GM06990 (cell line): Measurements from ENCODE around the gene MPP3.

Experiments used
- DNase-seq: peaks from one replicate; pipeline ENCODE4 v3.0.0-alpha.2; 2011; ENCODE audit not compliant: insufficient read length; ENCODE audit errors: extremely low read depth
- H3K27me3 ChIP-seq: replicated peaks from 2 replicates; pipeline ENCODE4 v1.6.0; 2011; ENCODE audit warnings: low read length; ENCODE audit not compliant: control insufficient read depth, insufficient read depth
- H3K36me3 ChIP-seq: 2 replicates; pipeline ENCODE4 v1.5.1; 2011; ENCODE audit warnings: low read length; ENCODE audit not compliant: control insufficient read depth, insufficient read depth
- H3K4me3 ChIP-seq: replicated peaks from 2 replicates; pipeline ENCODE4 v1.5.1; 2011; ENCODE audit warnings: low read depth, mild to moderate bottlenecking, control low read depth, low read length
- TF ChIP-seq, protein P1 (sequence below): IDR thresholded peaks from 2 replicates; pipeline ENCODE4 v1.5.1; 2011; ENCODE audit warnings: low read length, control low read depth, mild to moderate bottlenecking, inconsistent platforms; ENCODE audit not compliant: insufficient read depth, poor library complexity, severe bottlenecking

The MPP3 gene

DNA sequence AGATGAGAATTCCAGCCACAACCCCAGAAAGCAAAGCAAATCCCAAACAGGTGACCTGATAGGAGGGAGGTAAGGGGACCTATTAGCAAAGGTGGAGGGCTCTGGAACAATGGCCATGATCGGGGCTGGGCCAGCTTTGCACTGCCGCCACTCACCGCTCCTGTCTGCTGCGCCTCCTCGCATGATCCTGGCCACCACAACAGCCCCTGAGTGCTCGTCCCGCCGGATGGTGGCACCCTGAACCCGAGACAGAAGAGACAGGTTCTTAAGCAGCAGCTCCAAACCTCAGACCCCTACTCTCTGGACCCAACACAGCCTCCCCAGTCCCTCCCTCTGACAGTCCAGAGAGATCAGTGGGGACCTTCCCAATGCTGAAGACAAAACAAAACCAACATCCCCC is 5.3 kb downstream of the MPP3 start:
- H3K27me3 ChIP-seq = peaks cover 2% of the 10 kb centered on the region
- H3K4me3 ChIP-seq = no peak overlapping the region
- TF ChIP-seq, protein P1, sequence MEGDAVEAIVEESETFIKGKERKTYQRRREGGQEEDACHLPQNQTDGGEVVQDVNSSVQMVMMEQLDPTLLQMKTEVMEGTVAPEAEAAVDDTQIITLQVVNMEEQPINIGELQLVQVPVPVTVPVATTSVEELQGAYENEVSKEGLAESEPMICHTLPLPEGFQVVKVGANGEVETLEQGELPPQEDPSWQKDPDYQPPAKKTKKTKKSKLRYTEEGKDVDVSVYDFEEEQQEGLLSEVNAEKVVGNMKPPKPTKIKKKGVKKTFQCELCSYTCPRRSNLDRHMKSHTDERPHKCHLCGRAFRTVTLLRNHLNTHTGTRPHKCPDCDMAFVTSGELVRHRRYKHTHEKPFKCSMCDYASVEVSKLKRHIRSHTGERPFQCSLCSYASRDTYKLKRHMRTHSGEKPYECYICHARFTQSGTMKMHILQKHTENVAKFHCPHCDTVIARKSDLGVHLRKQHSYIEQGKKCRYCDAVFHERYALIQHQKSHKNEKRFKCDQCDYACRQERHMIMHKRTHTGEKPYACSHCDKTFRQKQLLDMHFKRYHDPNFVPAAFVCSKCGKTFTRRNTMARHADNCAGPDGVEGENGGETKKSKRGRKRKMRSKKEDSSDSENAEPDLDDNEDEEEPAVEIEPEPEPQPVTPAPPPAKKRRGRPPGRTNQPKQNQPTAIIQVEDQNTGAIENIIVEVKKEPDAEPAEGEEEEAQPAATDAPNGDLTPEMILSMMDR = no peak
- no peak for DNase-seq
- no peaks in the 10 kb centered on the region for H3K36me3 ChIP-seq

DNA sequence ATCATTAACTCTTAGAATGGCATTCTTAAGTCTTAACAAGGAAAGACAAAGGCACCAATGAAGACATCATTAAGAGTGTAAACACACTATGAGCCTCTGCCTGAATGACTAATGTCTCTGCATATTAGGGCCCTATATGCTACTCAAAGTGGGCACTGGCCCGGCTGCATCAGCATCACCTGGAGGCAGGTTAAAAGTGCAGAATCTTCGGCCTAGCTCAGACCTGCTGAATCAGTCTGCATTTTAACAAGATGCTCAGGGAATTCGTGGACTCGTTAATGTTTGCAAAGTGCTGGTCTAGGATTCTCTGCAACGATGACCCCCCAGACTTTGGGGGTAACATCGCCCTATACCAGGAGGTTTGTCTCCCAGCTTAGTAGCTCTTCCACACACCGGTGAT is 6.7 kb downstream of the MPP3 start:
- H3K36me3 ChIP-seq = no peaks in the 10 kb centered on the region

GRCh38 chr17:43825567-43825966 is 7.4 kb downstream of the MPP3 start:
- Histone ChIP-seq H3K36me3 (no peaks in the 10 kb centered on the region), H3K27me3 (no peaks in the 10 kb centered on the region; the same call in none of the 2 replicates), H3K4me3 (no peak overlapping the region)
- TF ChIP-seq, protein P1 = no peak
- no peak for DNase-seq

More for the DNA sequence above, 6.7 kb downstream of the MPP3 start:
- TF ChIP-seq, protein P1 = no peak
- Histone ChIP-seq H3K4me3 (no peak overlapping the region), H3K27me3 (no peaks in the 10 kb centered on the region; the same call in none of the 2 replicates)
- no peak for DNase-seq

DNA sequence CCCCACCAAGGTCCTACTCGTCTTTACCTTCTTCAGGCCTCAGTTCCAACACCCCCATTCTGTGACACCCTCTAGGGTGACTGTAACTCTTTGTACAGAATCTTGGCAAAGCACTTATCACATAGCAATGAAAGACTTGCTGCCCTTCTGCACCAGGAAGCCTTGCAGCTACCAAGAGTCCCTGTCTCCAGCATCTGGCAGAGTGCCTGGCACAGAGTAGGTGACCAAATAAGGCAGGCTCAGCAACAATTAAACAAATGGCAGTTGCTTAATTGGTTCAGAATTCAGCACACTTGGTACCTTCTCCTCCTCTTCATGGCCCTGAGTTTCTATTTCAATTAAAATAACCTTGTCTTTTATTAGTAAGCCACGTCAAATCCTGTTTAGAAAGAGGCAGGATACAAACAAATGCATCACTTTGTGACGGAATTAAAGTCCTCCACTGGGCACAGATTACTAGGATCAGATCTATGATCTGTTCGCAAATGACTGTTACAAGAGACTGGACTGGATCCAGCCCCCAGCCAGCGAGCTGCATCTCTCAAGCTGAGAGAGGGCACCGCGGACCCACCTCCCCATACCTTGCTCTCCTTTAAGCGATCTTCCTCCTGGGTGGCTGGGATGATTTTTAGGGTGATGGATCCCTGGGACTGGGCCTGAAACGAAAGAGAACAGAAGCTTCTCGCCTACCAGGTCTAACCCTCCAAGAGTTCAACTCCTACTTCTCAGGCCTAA is 9.4 kb downstream of the MPP3 start:
- Histone ChIP-seq H3K36me3 (no peaks in the 10 kb centered on the region), H3K27me3 (no peaks in the 10 kb centered on the region; the same call in none of the 2 replicates), H3K4me3 (no peak overlapping the region)
- TF ChIP-seq, protein P1 = no peak
- DNase-seq = no peak

DNA sequence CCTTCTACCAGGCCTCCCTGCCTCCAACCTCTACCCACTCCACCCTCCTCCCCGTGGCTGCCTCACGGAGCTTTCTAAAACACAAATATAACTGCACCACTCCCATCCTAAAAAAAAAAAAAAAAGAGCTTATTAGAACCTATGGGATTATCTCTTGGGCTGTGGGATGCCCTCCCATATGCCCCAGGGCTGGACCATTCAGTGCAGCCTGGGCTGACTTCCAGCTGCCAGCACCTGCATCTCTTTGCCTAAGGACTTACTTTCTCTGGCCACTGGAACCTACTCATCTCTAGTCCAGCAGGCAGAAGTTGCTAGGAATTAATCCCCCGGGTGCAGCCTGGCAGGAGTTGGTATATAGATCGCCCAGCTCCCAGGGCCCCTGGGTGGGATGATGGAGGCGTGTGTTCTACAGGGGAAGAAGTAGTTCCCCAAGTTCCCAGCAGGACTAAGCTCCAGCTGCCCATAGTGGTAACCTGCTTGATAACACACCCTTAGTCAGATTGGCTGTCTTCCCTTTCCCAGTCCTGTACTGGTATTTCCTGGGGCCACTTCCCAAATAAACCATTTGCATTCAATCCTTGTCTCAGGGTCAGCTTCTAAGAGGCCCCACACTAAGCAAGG is 10.3 kb downstream of the MPP3 start:
- TF ChIP-seq, protein P1 = no peak
- DNase-seq = no peak
- H3K36me3 ChIP-seq = no peaks in the 10 kb centered on the region
- H3K4me3 ChIP-seq = no peak overlapping the region
- no peaks in the 10 kb centered on the region; the same call in none of the 2 replicates for H3K27me3 ChIP-seq
